HEK293 (cell line): ENCODE results near the gene GNB2.
A peak's percentile ranks its signal among the peaks of the same experiment; 100 is the strongest.

Source experiments
- HIC1 ChIP-seq: fragments of 450-650 bp; formaldehyde crosslinking; IDR thresholded peaks from 2 replicates; pipeline ENCODE4 v1.5.1; 2016; ENCODE audit warnings: missing biosample characterization, missing genetic modification characterization
- KLF17 ChIP-seq: fragments of 450-650 bp; formaldehyde crosslinking; IDR thresholded peaks from 2 replicates; pipeline ENCODE4 v1.5.1; 2016; ENCODE audit warnings: missing biosample characterization, missing genetic modification characterization
- KLF7 ChIP-seq: fragments of 450-650 bp; formaldehyde crosslinking; IDR thresholded peaks from 2 replicates; pipeline ENCODE4 v1.5.1; 2016; ENCODE audit warnings: missing biosample characterization, missing genetic modification characterization, borderline replicate concordance
- KLF8 ChIP-seq: fragments of 450-650 bp; formaldehyde crosslinking; IDR thresholded peaks from 2 replicates; pipeline ENCODE4 v1.5.1; 2016; ENCODE audit warnings: missing biosample characterization, missing genetic modification characterization
- MZF1 ChIP-seq: fragments of 450-650 bp; formaldehyde crosslinking; IDR thresholded peaks from 2 replicates; pipeline ENCODE4 v1.5.1; 2017; ENCODE audit warnings: missing biosample characterization, missing genetic modification characterization, borderline replicate concordance
- ZBTB10 ChIP-seq: fragments of 450-650 bp; formaldehyde crosslinking; IDR thresholded peaks from 2 replicates; pipeline ENCODE4 v1.5.1; 2016; ENCODE audit warnings: missing biosample characterization, missing genetic modification characterization
- ZBTB48 ChIP-seq: fragments of 450-650 bp; formaldehyde crosslinking; IDR thresholded peaks from 2 replicates; pipeline ENCODE4 v1.5.1; 2016; ENCODE audit warnings: missing biosample characterization, missing genetic modification characterization
- ZNF114 ChIP-seq: fragments of 450-650 bp; formaldehyde crosslinking; IDR thresholded peaks from 2 replicates; pipeline ENCODE4 v1.5.0; 2017; ENCODE audit warnings: missing biosample characterization, missing genetic modification characterization
- ZNF121 ChIP-seq: fragments of 450-650 bp; formaldehyde crosslinking; IDR thresholded peaks from 2 replicates; pipeline ENCODE4 v1.5.1; 2016; ENCODE audit warnings: missing biosample characterization, missing genetic modification characterization
- ZNF146 ChIP-seq: fragments of 450-650 bp; formaldehyde crosslinking; IDR thresholded peaks from 2 replicates; pipeline ENCODE4 v1.5.1; 2016; ENCODE audit warnings: missing biosample characterization, missing genetic modification characterization
- ZNF239 ChIP-seq: fragments of 450-650 bp; formaldehyde crosslinking; IDR thresholded peaks from 2 replicates; pipeline ENCODE4 v1.5.1; 2016; ENCODE audit warnings: missing biosample characterization, missing genetic modification characterization
- ZNF404 ChIP-seq: fragments of 450-650 bp; formaldehyde crosslinking; IDR thresholded peaks from 2 replicates; pipeline ENCODE4 v1.5.1; 2017; ENCODE audit warnings: missing biosample characterization, missing genetic modification characterization
- ZNF449 ChIP-seq: fragments of 450-650 bp; formaldehyde crosslinking; IDR thresholded peaks from 2 replicates; pipeline ENCODE4 v1.5.1; 2017; ENCODE audit warnings: missing biosample characterization, mild to moderate bottlenecking, missing genetic modification characterization, moderate library complexity
- ZNF473 ChIP-seq: fragments of 450-650 bp; formaldehyde crosslinking; IDR thresholded peaks from 2 replicates; pipeline ENCODE4 v1.5.1; 2017; ENCODE audit warnings: missing biosample characterization, missing genetic modification characterization
- ZNF510 ChIP-seq: fragments of 450-650 bp; formaldehyde crosslinking; IDR thresholded peaks from 2 replicates; pipeline ENCODE4 v1.5.1; 2018; ENCODE audit warnings: mild to moderate bottlenecking, missing genetic modification characterization, missing biosample characterization; ENCODE audit not compliant: insufficient replicate concordance
- ZNF521 ChIP-seq: fragments of 450-650 bp; formaldehyde crosslinking; IDR thresholded peaks from 2 replicates; pipeline ENCODE4 v1.5.1; 2017; ENCODE audit warnings: missing biosample characterization, mild to moderate bottlenecking, missing genetic modification characterization
- ZNF600 ChIP-seq: fragments of 450-650 bp; formaldehyde crosslinking; IDR thresholded peaks from 2 replicates; pipeline ENCODE4 v1.5.1; 2016; ENCODE audit warnings: missing biosample characterization, missing genetic modification characterization
- ZNF610 ChIP-seq: fragments of 450-650 bp; formaldehyde crosslinking; IDR thresholded peaks from 2 replicates; pipeline ENCODE4 v1.5.1; 2016; ENCODE audit warnings: missing biosample characterization, missing genetic modification characterization, borderline replicate concordance
- ZNF670 ChIP-seq: fragments of 450-650 bp; formaldehyde crosslinking; IDR thresholded peaks from 2 replicates; pipeline ENCODE4 v1.5.1; 2016; ENCODE audit warnings: missing biosample characterization, missing genetic modification characterization, low read depth
- ZNF76 ChIP-seq: fragments of 450-650 bp; formaldehyde crosslinking; IDR thresholded peaks from 2 replicates; pipeline ENCODE4; 2016; ENCODE audit warnings: low read depth, missing biosample characterization, missing genetic modification characterization, borderline replicate concordance
- ZNF791 ChIP-seq: fragments of 450-650 bp; formaldehyde crosslinking; IDR thresholded peaks from 2 replicates; pipeline ENCODE4 v1.5.1; 2016; ENCODE audit warnings: missing biosample characterization, missing genetic modification characterization
- ZSCAN5A ChIP-seq: fragments of 450-650 bp; formaldehyde crosslinking; IDR thresholded peaks from 2 replicates; pipeline ENCODE4 v1.5.1; 2016; ENCODE audit warnings: missing biosample characterization, missing genetic modification characterization
- TF ChIP-seq, protein P1 (sequence below): fragments of 450-650 bp; formaldehyde crosslinking; IDR thresholded peaks from 2 replicates; pipeline ENCODE4 v1.5.1; 2016; ENCODE audit warnings: missing biosample characterization, missing genetic modification characterization
- TF ChIP-seq, protein P2 (sequence below): sonication (generic); formaldehyde crosslinking; IDR thresholded peaks from 2 replicates; pipeline ENCODE4 v1.8.1; 2022; ENCODE audit warnings: mild to moderate bottlenecking, moderate library complexity, missing genetic modification reagents
- TF ChIP-seq, protein P3 (sequence below): fragments of 450-650 bp; formaldehyde crosslinking; IDR thresholded peaks from 2 replicates; pipeline ENCODE4 v1.5.1; 2016; ENCODE audit warnings: missing biosample characterization, missing genetic modification characterization

The GNB2 gene

GRCh38 chr7:100673302-100673941 lies at the start of gene GNB2 (continued):
- no peak for TF ChIP-seq ZNF521 (tag by site-specific recombination)
- TF ChIP-seq ZNF473 (tag by site-specific recombination): no peak
- 0 out of 2 replicates have a peak, but pooled peaks have one; percentile 31 for TF ChIP-seq ZNF791 (tag by site-specific recombination)
- TF ChIP-seq ZBTB48: peak; percentile 81
- no peak; the same call in 1 of the 2 replicates for TF ChIP-seq MZF1
- TF ChIP-seq ZNF670 (tag by site-specific recombination): no peak
- peak; percentile 69; the same call in 1 of the 2 replicates for TF ChIP-seq ZNF600 (tag by site-specific recombination)
- TF ChIP-seq ZBTB10 (tag by site-specific recombination): peak; percentile 96
- no peak for TF ChIP-seq ZNF510 (tag by site-specific recombination)
- peak; percentile 62; the same call in 1 of the 2 replicates for TF ChIP-seq ZNF239 (tag by site-specific recombination)
- TF ChIP-seq ZNF146 (tag by site-specific recombination): peak; percentile 83
- TF ChIP-seq, protein P1, sequence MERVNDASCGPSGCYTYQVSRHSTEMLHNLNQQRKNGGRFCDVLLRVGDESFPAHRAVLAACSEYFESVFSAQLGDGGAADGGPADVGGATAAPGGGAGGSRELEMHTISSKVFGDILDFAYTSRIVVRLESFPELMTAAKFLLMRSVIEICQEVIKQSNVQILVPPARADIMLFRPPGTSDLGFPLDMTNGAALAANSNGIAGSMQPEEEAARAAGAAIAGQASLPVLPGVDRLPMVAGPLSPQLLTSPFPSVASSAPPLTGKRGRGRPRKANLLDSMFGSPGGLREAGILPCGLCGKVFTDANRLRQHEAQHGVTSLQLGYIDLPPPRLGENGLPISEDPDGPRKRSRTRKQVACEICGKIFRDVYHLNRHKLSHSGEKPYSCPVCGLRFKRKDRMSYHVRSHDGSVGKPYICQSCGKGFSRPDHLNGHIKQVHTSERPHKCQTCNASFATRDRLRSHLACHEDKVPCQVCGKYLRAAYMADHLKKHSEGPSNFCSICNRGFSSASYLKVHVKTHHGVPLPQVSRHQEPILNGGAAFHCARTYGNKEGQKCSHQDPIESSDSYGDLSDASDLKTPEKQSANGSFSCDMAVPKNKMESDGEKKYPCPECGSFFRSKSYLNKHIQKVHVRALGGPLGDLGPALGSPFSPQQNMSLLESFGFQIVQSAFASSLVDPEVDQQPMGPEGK: peak; percentile 80
- TF ChIP-seq ZNF121 (tag by site-specific recombination): peak; percentile 92
- peak; percentile 74 for TF ChIP-seq ZNF449
- TF ChIP-seq, protein P2, sequence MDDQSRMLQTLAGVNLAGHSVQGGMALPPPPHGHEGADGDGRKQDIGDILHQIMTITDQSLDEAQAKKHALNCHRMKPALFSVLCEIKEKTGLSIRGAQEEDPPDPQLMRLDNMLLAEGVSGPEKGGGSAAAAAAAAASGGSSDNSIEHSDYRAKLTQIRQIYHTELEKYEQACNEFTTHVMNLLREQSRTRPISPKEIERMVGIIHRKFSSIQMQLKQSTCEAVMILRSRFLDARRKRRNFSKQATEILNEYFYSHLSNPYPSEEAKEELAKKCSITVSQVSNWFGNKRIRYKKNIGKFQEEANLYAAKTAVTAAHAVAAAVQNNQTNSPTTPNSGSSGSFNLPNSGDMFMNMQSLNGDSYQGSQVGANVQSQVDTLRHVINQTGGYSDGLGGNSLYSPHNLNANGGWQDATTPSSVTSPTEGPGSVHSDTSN (CRISPR knock-in tag): no peak; the same call in 1 of the 2 replicates
- peak; percentile 97 for TF ChIP-seq KLF7 (tag by site-specific recombination)
- TF ChIP-seq ZSCAN5A (tag by site-specific recombination): 0 out of 2 replicates have a peak, but pooled peaks have one; percentile 70
- 0 out of 2 replicates have a peak, but pooled peaks have one; percentile 20 for TF ChIP-seq ZNF404 (tag by site-specific recombination)
- TF ChIP-seq ZNF610 (tag by site-specific recombination): peak; percentile 90
- TF ChIP-seq ZNF76 (tag by site-specific recombination): peak; percentile 83
- peak; percentile 99 for TF ChIP-seq KLF8 (tag by site-specific recombination)
- peak; percentile 99 for TF ChIP-seq KLF17 (tag by site-specific recombination)
- peak; percentile 95 for TF ChIP-seq HIC1
- no peak for TF ChIP-seq ZNF114 (tag by site-specific recombination)
- TF ChIP-seq, protein P3, sequence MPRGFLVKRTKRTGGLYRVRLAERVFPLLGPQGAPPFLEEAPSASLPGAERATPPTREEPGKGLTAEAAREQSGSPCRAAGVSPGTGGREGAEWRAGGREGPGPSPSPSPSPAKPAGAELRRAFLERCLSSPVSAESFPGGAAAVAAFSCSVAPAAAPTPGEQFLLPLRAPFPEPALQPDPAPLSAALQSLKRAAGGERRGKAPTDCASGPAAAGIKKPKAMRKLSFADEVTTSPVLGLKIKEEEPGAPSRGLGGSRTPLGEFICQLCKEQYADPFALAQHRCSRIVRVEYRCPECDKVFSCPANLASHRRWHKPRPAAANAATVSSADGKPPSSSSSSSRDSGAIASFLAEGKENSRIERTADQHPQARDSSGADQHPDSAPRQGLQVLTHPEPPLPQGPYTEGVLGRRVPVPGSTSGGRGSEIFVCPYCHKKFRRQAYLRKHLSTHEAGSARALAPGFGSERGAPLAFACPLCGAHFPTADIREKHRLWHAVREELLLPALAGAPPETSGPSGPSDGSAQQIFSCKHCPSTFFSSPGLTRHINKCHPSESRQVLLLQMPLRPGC: peak; percentile 68
